Heart left ventricle (tissue), 16 donors: ENCODE measurements around the gene MROH8. TPM values are rescaled to one million over a fixed set of nuclear protein-coding genes. Genes with fewer than 3 reads are reported as not detected.

Source experiments
- ATAC-seq, 4 donors: fragments of 200-7000 bp; cut with Tn5 transposase; one replicate each; pipeline ENCODE4 v1.9.1; 2020 to 2022; ENCODE audit warnings: moderate library complexity in 4 of 4, mild to moderate bottlenecking in 3 of 4, moderate number of reproducible peaks in 1 of 4
- DNase-seq, 5 donors: peaks; one replicate each; pipeline ENCODE4 v3.0.0-alpha.2; 2020
- H3K27ac ChIP-seq, 12 donors: fragments of 200-600 bp; sonication (generic) in 4 of 12; one replicate each; pipeline versions ENCODE4 v1.5.0 to v1.8.0; 2016 to 2022; ENCODE audit warnings: mild to moderate bottlenecking in 2 of 12
- H3K27me3 ChIP-seq, 9 donors: fragments of 200-600 bp; sonication (generic) in 2 of 9; one replicate each; pipeline versions ENCODE4 v1.5.1 to v1.8.0; 2016 to 2022; ENCODE audit warnings: mild to moderate bottlenecking in 3 of 9
- H3K36me3 ChIP-seq, 9 donors: fragments of 200-600 bp; sonication (generic) in 2 of 9; one replicate each; pipeline versions ENCODE4 v1.5.0 to v1.8.0; 2018 to 2022; ENCODE audit warnings: mild to moderate bottlenecking in 2 of 9
- H3K4me1 ChIP-seq, 12 donors: fragments of 200-600 bp; sonication (generic) in 4 of 12; one replicate each; pipeline versions ENCODE4 v1.5.0 to v1.8.0; 2016 to 2022; ENCODE audit warnings: mild to moderate bottlenecking in 3 of 12
- H3K4me3 ChIP-seq, 12 donors: fragments of 200-600 bp; sonication (generic) in 4 of 12; one replicate each; pipeline versions ENCODE4 v1.5.0 to v1.8.0; 2017 to 2022; ENCODE audit warnings: mild to moderate bottlenecking in 9 of 12, moderate library complexity in 4 of 12
- H3K9me3 ChIP-seq, 12 donors: fragments of 200-600 bp; sonication (generic) in 4 of 12; one replicate each; pipeline versions ENCODE4 v1.5.0 to v1.8.0; 2016 to 2022; ENCODE audit warnings: mild to moderate bottlenecking in 1 of 12
- POLR2A ChIP-seq, 2 donors: fragments of 450-650 bp; IDR thresholded peaks; one replicate each; pipeline ENCODE4 v1.6.1; 2017; ENCODE audit warnings: antibody characterized with exemption in 2 of 2, mild to moderate bottlenecking in 2 of 2, moderate library complexity in 2 of 2
- WGBS, 4 donors: extraction: QIAGEN DNeasy Blood & Tissue Kit in 2 of 4; methylation state at CpG; one replicate each; pipeline versions ENCODE4 v1.1.5 to v1.1.7; 2013 to 2018; 5-methylcytosine and 5-hydroxymethylcytosine counted together
- intact Hi-C, 10 donors: fragments of 100-400 bp; cut with DNase I; formaldehyde crosslinking; loops; one replicate each; pipeline versions ENCODE4 v1.11.1 to v1.14.2; 2022
- polyA plus RNA-seq, 2 donors: library from polyadenylated mRNA; stranded (reverse); fragments of 200-250 nt; gene quantifications; one replicate each; pipeline ENCODE4 v1.2.3, GENCODE V29; 2013
- total RNA-seq, 9 donors: library from RNA; depleted of rRNA in 2 of 9; stranded (reverse); fragments of >200 nt in 2 of 9; fragmentation: NEBNext Ultra II Directional in 3 of 9; extraction: Animal tissue kit (Norgen Biotek cat#: 25700) in 3 of 9; gene quantifications; one replicate each; pipeline versions ENCODE4 v1.1.0 to v1.2.4, GENCODE V29; 2016 to 2023
- TF ChIP-seq, protein P1 (sequence below), 12 donors: fragments of 200-600 bp; sonication (generic) in 4 of 12; IDR thresholded peaks; one replicate each; pipeline versions ENCODE4 v1.5.0 to v1.8.0; 2018 to 2022; ENCODE audit warnings: antibody characterized with exemption in 12 of 12, mild to moderate bottlenecking in 5 of 12
- donor health status: ischemic (EF 13 %, LVEDD 7.1; RV severe dilation, severe dysfunction).
- donor health status: healthy with polysubstance abuse.
- donor health status: DM: no; HTN: yes; CAD: no.
- donor health status: DM: no; HTN: no; CAD: no.
- donor health status: ischemic (EF 25% LVEDD 6.9; RV normal size, moderate dysfunction).
- donor health status: ischemic (EF 25% LVEDD 5.7; RV mildly dilated, moderate dysfunction).
- donor health status: healthy.
- donor health status: DM: yes; HTN: yes; CAD: no.
- donor health status: ischemic (EF 35%, LVEDD 5.7; RV mildly dilated, moderate dysfunction).
- donor health status: nonischemic (EF 11% LVEDD 7.7; RV severe dilation, severe dysfunction).
- donor health status: DM: yes; HTN: yes; CAD: no.
- donor health status: PGD.
- donor health status: ischemic (EF 29% LVEDD 5.4; RV normal size, mild dysfunction).
- donor health status: nonischemic (EF 23%, LVEDD 6.1; RV moderate dilation, normal function).

Gene MROH8
- total and polyA plus RNA-seq, 11 donors = 1.4 to 8.1 (median 5.2) TPM

DNA sequence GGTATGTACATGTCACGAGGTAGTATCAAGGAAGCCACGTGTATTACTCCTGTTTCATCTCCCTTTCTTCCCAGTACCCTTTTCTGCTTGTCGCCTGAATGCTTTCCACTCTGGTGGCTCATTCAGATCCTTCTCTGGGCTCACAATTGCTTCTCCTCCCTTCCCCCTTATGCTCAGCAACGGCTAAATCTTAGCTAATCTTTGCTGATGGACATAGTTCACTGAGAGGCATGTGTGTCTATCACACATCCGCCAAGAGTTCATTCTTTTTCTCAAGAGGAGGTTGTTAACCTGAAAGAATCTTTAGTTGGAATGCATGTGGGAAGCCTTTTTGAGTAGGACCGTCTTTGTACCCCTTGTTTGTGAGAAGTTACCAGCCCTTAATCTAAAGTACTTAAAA, 25.8 kb upstream of the MROH8 start:
- no peaks in the 10 kb centered on the region for H3K9me3 ChIP-seq
- peaks cover 0 to 12% (median 0%) of the 10 kb centered on the region in 12 donors for H3K4me1 ChIP-seq
- no peak for DNase-seq
- no peaks in the 10 kb centered on the region for H3K27me3 ChIP-seq
- WGBS, 4 donors = 68 to 73% (median 69%) methylated on average over 6 of the region's 6 CpGs
- intact Hi-C loops = no loop called here
- TF ChIP-seq, protein P1, sequence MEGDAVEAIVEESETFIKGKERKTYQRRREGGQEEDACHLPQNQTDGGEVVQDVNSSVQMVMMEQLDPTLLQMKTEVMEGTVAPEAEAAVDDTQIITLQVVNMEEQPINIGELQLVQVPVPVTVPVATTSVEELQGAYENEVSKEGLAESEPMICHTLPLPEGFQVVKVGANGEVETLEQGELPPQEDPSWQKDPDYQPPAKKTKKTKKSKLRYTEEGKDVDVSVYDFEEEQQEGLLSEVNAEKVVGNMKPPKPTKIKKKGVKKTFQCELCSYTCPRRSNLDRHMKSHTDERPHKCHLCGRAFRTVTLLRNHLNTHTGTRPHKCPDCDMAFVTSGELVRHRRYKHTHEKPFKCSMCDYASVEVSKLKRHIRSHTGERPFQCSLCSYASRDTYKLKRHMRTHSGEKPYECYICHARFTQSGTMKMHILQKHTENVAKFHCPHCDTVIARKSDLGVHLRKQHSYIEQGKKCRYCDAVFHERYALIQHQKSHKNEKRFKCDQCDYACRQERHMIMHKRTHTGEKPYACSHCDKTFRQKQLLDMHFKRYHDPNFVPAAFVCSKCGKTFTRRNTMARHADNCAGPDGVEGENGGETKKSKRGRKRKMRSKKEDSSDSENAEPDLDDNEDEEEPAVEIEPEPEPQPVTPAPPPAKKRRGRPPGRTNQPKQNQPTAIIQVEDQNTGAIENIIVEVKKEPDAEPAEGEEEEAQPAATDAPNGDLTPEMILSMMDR (IDR thresholded peaks at IDR 0.05) = no peak
- TF ChIP-seq POLR2A (IDR thresholded peaks at IDR 0.05) = no peak
- no peak overlapping the region for H3K27ac ChIP-seq
- no peak for ATAC-seq
- peaks cover 0 to 99% (median 87%) of the 10 kb centered on the region in 9 donors for H3K36me3 ChIP-seq
- H3K4me3 ChIP-seq = no peak overlapping the region

DNA sequence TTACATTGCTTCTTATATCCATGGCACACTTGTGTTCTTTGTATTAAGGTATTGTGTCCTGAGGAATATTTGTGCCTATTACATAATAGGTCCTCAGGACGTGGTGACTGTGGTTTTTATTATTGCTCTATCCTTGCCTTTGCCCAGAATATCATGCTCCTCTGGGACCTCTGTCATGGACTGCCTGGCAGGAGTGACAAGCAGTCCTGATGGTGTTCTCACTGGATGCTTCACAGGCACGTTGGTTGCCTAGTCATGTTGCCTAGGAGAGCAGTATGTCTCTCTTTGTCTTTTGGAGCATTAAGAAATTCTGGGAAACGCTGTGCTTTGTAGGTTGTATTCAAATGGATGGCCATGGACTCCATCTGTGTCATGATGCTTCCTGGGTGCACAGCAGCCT, 24.7 kb upstream of the MROH8 start:
- no peak overlapping the region for H3K27ac ChIP-seq
- H3K4me3 ChIP-seq = no peak overlapping the region
- no peaks in the 10 kb centered on the region for H3K9me3 ChIP-seq
- H3K27me3 ChIP-seq = no peaks in the 10 kb centered on the region
- DNase-seq (no peak), ATAC-seq (no peak)
- no peak for TF ChIP-seq POLR2A (IDR thresholded peaks at IDR 0.05)
- TF ChIP-seq, protein P1 (IDR thresholded peaks at IDR 0.05) = no peak
- 68 to 81% (median 77%) methylated on average over 3 of the region's 3 CpGs for WGBS, 4 donors
- peaks cover 0 to 99% (median 87%) of the 10 kb centered on the region in 9 donors for H3K36me3 ChIP-seq
- H3K4me1 ChIP-seq = peaks cover 0 to 12% (median 0%) of the 10 kb centered on the region in 12 donors
- intact Hi-C loops = loop anchor here in 2 of 10 donors (5.0 kb wide), 2 partner anchors 178 to 328 kb away; no protein-coding TSS in a partner anchor

DNA sequence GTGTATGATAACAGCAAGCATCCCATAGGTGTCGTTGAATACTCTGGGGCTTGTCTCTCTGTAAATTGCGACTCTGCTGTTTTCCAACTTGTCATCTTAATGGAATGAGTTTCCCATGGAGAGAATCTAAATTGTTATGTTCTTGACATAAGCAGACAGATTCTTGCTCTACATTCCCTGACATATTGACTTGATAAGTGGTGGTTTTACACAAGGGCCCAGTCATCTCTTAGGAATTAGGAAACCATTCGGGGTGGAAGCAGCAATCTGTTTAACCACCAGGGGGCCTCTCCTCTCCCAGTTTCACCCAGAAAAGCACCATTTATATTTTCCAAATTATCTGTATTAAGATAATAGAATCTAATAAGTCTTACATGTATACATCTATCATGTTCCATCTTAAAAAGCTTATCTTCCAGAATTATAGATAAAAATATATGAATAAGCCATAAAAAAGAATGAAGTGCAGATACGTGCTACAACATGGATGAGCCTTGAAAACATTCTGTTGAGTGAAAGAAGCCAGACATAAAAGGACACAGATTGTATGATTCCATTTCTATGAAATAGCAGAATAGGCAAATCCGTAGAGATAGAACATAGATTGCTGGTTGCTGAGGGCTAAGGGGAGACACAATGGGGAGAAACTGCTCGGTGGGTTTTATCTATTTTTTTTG, 23.1 kb upstream of the MROH8 start:
- Histone ChIP-seq H3K27ac (peak overlapping the region in 4 of 12 donors; percentile 5 to 44 (median 30)), H3K9me3 (no peaks in the 10 kb centered on the region), H3K36me3 (peaks cover 0 to 99% (median 83%) of the 10 kb centered on the region in 9 donors), H3K4me1 (peaks cover 0 to 12% (median 0%) of the 10 kb centered on the region in 12 donors), H3K27me3 (no peaks in the 10 kb centered on the region), H3K4me3 (no peak overlapping the region)
- intact Hi-C loops = loop anchor here in 4 of 10 donors (2.0 to 5.0 kb wide), 4 partner anchors 180 to 332 kb away; no protein-coding TSS in a partner anchor
- ATAC-seq = peak in 3 of 4 donors; percentile 40 to 81 (median 62)
- 67 to 72% (median 71%) methylated on average over 6 of the region's 6 CpGs for WGBS, 4 donors
- no peak for TF ChIP-seq POLR2A (IDR thresholded peaks at IDR 0.05)
- TF ChIP-seq, protein P1 (IDR thresholded peaks at IDR 0.05) = peak; percentile 61 to 84 (median 73)
- no peak for DNase-seq

DNA sequence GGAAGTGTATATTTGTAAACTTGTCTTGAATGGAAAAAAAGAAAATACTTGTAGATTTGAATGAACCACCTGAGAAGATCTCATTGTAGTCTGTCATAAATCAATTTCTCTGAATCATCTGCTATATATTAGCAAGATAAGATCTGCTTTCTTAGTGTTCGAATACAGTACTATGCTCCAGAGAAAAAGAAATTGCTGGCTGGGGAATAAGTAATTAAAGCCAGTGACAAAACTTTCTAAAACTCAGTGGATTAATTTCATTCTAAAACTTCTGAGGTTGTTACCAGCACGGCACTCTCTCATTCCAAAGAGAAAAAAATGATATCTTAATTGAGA, 22.4 kb upstream of the MROH8 start:
- intact Hi-C loops = loop anchor here in 5 of 10 donors (2.0 to 5.0 kb wide), 5 partner anchors 67 to 333 kb away; no protein-coding TSS in a partner anchor
- H3K4me1 ChIP-seq = peaks cover 0 to 12% (median 0%) of the 10 kb centered on the region in 12 donors
- no peaks in the 10 kb centered on the region for H3K9me3 ChIP-seq
- TF ChIP-seq, protein P1 (IDR thresholded peaks at IDR 0.05) = no peak
- no peak for TF ChIP-seq POLR2A (IDR thresholded peaks at IDR 0.05)
- WGBS, 4 donors = 77 to 91% (median 85%) methylated on average over 2 of the region's 2 CpGs
- H3K4me3 ChIP-seq = no peak overlapping the region
- ATAC-seq = no peak
- H3K27ac ChIP-seq = peak overlapping the region in 4 of 12 donors; percentile 5 to 44 (median 30)
- H3K27me3 ChIP-seq = no peaks in the 10 kb centered on the region
- H3K36me3 ChIP-seq = peaks cover 0 to 99% (median 77%) of the 10 kb centered on the region in 9 donors
- no peak for DNase-seq
